Activated naive CD4-positive, alpha-beta T cell (primary cell): ENCODE measurements around the gene NTN5.
"Not testable (repeated sequence)": the region's sequence is repeated elsewhere in the genome, so short reads cannot be mapped to it uniquely, and the experiment has no call there.

Source experiments
- DNase-seq, 4 experiments: peaks; one replicate each; lab custom pipeline; 2025; lab: John Stamatoyannopoulos, UW

Gene NTN5

GRCh38 chr19:48644839-48645619 is 27.8 kb downstream of the NTN5 start:
- peak in 3 of 4 experiments; percentile 44 to 61 (median 46) for DNase-seq

DNA sequence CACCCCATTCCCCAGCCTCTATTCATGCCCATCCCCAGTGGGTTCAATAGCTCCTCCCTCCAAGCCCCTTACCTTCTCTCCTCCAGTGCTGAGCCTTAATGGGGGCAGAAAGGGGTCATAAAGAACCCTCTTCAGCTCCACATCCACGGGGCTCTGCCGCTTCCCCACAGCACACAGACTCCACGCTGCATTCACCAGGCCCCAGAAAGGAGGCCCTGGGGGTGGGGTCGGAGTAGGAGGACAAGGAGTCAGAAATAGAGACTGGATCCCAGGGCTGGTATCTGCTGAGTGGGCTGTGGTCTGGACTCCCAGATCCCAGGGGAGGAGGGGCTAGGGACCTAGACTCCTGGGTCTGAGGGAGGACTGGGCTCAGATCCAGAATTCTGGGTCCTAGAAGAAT is 28.5 kb downstream of the NTN5 start:
- no peak for DNase-seq

- no peak for DNase-seq
These were observed 30.0 kb downstream of the NTN5 start for GRCh38 chr19:48642862-48643261.

- DNase-seq = no peak
These were observed 31.0 kb downstream of the NTN5 start for GRCh38 chr19:48641850-48642249.

- no peak for DNase-seq
These were observed 33.1 kb downstream of the NTN5 start for GRCh38 chr19:48639483-48640375.

DNA sequence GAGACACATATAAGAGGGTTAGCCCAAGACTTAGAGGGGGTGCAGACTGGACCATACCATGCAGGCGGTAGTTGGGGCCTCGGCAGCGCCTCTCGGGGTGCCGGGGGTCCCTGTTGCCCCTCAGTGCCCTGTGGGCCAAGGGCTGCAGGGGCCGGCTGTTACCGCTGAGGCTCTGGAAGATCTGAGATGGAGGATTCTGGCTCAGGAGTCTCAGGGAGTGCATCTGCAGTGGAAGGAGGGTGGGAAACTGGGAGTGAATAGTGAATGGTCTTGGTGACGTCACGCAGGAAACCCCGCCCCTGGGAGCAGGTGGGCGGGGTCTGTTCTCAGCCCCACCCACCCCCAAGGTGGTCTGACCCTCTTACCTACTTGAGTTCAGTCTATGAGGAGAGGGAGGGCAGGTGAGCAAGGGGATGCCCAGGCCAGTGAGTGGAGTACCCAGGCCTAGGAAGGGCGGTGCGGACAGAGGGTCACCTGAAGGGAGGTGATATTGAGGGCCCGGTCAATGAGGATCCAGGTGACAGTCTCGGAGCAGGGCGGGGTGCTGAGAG is 33.9 kb downstream of the NTN5 start:
- no peak for DNase-seq

DNA sequence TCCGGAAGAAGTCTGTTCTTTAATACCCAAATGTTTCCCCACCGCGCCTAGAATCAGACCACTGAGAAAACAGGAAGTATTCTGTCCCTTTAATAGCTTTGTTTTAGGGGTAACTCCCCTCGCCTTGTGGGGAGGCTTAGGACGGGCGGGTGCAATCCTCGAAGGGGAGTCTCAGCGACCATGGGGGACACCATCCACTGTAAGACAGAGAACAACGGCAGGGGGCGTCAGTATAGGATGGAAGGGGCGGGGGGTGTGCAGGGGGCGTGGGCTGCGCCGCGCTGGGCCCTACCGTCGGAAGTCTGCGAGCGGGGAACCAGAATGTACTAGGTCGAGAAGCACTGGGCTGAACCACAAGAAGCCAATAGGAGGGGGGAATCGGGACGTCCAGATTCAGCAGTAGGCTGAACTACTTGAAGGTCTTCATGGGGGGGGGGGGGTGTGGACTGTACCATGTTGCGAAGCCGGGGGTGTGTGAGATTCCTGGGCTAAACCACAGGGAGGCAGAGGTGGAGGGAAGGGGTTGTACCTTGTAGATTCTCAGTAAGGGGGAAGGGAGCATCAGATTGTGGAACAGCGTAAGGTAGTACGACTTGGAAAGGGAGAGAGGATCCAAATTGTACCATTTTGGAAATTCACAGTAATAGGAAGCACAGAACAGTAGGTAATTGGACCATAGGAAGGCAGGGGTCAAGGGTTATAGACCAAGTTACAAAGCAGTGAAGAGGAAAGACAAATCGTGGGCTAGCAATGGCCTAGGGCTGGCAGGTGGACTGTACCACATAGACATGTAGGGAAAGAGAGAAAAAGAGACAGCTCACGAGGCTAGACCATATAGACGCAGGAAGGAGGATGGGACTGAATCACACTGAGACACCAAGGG is 34.6 kb downstream of the NTN5 start:
- DNase-seq = peak; percentile 49 to 78 (median 68)

DNA sequence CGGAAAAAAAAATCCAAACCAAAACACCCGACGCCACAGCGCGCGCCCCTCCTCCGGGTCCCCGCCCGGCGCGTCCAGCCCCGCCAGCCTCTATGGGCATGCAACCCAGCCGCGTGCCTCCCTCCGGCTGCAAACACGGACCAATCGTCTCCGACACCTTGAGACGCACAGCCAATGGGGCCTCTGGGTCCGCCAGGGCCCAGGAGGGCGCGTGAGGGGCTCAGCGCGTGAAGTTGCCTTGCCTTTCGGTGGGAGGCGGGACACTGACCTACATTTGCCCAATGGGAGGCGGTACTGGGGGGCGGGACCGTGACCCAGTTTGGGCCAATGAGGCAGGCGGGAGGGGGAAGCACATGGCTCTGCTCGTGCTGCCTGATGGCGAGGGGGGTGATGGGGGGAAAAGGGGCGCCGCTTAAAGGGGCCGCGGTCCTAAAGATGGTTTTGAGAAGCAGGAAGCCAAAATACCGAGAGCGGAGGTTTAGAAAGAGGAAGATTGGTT is 35.3 kb downstream of the NTN5 start:
- DNase-seq = peak; percentile 95 to 99 (median 97)

- DNase-seq = peak in 1 of 4 experiments; percentile 55
These were observed 35.9 kb downstream of the NTN5 start, which contains the start of gene DBP for GRCh38 chr19:48636859-48637448. Gene DBP, minus strand, starts transcription at chr19:48637379. Its CDS starts 385 bp downstream, at chr19:48636994.

- peak in 1 of 4 experiments; percentile 24 for DNase-seq
These were observed 36.6 kb downstream of the NTN5 start for GRCh38 chr19:48635966-48636858.

- DNase-seq = peak; percentile 57 to 82 (median 72)
These were observed 37.4 kb downstream of the NTN5 start for GRCh38 chr19:48635263-48635965.

- DNase-seq = peak; percentile 78 to 93 (median 90)
These were observed 38.2 kb downstream of the NTN5 start for GRCh38 chr19:48634424-48635262.

DNA sequence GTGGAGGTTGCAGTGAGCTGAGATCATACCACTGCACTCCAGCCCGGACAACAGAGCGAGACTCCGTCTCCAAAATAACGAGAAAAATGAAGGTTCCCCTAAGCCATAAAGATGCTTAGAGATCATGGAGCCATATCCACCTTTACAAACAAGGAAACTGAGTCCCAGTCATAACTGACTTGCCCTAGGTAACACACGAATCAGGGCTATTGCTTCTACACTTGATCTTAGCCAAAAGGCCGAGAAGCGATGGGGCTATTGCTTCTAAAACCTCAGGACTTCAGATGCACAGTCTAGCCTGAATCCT is 38.8 kb downstream of the NTN5 start:
- DNase-seq = no peak

DNA sequence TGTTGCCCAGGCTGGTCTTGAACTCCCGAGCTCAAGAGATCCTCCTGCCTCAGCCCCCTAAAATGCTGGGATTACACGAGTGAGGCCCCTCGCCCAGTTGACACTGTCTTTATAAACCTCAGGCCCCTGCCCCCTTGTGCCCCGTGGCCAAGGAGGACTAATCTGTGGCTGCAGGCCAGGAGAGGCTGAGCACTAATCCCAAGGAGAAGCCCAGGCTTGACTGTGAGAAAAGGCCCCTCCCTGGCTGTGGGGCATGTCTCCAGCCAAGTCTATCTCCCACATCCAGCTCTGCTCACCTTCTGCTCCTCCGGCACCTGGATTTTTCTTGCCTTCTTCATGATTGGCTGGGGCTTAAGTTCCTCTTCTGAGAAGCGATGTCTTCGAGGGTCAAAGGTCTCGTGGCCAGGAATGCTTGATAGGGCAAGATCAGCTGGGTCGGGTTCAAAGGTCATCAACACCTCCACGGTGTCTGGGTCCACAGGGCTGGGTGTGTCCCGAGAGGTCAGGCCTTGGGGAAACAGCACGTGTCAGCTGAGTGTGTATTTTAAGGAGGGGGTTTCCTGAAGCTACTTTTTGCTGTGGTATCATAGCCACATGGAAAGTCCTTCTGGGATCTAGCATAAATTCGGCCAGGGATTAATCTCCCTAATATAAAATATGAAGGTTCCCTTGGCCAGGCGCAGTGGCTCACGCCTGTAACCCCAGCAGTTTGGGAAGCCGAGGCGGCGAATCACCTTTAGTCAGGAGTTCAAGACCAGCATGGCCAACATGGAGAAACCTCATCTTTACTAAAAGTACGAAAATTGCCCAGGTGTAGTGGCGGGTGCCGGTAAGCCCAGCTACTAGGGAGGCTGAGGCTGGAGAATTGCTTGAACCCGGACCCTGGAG is 39.4 kb downstream of the NTN5 start:
- DNase-seq = no peak

- DNase-seq = no peak
These were observed 40.1 kb downstream of the NTN5 start for GRCh38 chr19:48632692-48633147.

DNA sequence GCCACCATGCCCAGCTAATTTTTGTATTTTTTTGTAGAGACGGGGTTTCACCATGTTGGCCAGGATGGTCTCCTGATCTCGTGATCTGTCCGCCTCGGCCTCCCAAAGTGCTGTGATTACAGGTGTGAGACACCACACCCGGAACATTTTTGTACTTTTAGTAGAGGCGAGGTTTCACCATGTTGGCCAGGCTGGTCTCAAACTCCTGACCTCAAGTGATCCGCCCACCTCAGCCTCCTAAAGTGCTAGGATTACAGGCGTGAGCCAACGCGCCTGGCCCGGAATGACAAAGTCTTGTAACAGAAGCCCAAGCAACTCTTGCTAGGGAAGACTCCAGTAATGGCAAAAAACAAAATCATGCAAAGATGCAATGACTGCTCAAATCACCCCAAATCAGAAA is 40.5 kb downstream of the NTN5 start:
- not testable (repeated sequence) for DNase-seq

- no peak for DNase-seq
These were observed 41.6 kb downstream of the NTN5 start for GRCh38 chr19:48631225-48631624.
